ENCODE results near the gene TCP10L. TPM values are rescaled to one million over a fixed set of nuclear protein-coding genes. Genes with fewer than 3 reads are reported as not detected.

The TCP10L gene, protein sequence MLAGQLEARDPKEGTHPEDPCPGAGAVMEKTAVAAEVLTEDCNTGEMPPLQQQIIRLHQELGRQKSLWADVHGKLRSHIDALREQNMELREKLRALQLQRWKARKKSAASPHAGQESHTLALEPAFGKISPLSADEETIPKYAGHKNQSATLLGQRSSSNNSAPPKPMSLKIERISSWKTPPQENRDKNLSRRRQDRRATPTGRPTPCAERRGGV
- total RNA-seq, result 0.26 and 0.65 TPM in 2 replicates

DNA sequence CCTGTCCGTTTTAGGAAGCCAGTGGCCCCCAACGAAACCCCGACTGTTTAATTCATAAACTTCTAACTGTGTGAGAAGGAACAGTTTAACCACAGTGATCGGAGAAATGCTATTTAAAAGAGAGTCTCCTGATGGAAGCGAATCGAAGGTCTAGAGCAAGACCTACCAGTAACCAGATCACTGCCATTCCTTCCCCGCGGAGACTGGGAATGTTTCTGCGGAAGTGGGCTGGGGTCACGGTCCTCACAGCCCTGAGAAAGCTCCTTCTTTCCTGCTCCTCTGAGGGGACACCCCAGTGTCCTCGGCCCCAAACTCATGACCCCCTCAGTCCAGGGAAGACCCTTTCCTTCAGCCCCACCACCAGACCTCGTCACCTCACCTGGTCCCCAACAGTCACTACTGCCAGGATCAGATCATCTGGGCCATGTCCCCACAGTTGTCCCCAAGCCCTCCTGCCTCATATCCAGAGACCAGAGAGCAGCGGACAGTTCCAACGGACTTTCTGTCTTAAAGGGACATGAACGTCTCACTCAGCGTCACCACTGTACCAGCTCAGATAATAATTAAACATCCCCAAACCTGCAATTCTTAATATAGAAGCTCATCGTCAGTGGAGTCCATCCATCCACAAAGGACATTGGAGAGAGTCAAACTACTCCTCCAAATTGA is at the start of gene TCP10L:
Gene TCP10L (minus strand): TSS at position 482 of the 669 bp plus-strand sequence. CDS start 1,219 bp downstream, outside the sequence.

DNA sequence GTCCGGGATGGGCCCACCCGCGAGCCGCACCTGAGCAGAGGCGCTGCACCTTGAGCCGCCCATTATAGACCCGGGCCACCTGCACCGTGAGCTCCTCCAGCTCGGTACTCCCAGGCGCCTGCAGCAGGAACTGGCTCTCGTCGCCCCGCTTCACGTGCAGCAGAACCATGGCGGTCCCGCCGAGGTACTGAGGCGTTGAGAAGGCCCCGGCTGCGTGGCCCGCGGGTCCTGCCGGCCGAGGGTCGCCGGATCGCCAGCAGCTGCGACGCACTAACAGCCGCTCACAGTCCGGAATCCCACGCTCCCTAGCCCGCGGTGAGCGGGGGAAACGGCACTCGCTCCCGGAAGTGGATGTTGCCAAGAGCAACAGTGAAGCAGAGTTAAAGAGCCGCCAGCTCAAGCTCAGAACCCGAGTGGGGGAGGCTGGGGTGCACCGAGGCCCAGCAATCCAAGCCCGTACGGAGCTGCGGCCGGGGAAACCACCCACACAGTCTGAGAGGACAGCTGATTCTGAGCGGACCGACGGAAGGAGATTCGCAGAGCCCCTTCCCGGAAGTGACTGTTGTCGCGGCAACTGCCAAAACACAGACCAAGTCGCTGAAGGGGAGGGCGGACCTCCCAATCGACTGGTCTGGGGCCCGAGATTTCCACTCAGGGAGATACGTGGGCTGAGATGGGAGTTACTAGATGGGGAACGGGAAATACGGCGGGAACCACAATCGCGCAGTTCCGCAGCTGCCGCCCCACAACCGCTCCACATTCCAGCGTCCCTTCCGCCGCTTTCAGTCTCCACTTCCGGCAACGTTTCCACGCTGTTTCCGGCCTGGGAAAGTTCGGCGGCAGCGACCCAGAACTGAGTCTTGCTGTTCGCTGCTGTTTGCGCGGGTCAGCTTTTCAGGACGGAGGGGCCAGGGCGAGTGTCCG is 27.0 kb upstream of the TCP10L start, which contains the start of gene CFAP298:
Gene CFAP298 (minus strand): TSS at position 303 of the 924 bp plus-strand sequence. CDS start 134 bp downstream, at position 169.

Other genes starting within 250 kb of the TCP10L start
- gene URB1, start 192.5 kb downstream of the TCP10L start, total RNA-seq, result 27.6 and 30.0 TPM in 2 replicates
- 8.5 TPM in 2 replicates for gene EVA1C, start 172.8 kb downstream of the TCP10L start, total RNA-seq
- gene CFAP298, start 26.9 kb upstream of the TCP10L start, total RNA-seq, result 20.0 and 20.7 TPM in 2 replicates
- gene SYNJ1, start 142.5 kb upstream of the TCP10L start, total RNA-seq, result 10.1 and 13.2 TPM in 2 replicates
- gene PAXBP1, start 186.2 kb upstream of the TCP10L start, total RNA-seq, result 19.5 and 21.5 TPM in 2 replicates

Measured in smooth muscle cell of the pulmonary artery (primary cell).